VCaP (cell line): ENCODE results near the gene PRDM16.

Source experiments
- H3K27ac ChIP-seq: fragments of 450-650 bp; 2 replicates; pipeline ENCODE4 v1.5.1; 2017
- CTCF ChIP-seq: fragments of 450-650 bp; conservative IDR thresholded peaks from 2 replicates; pipeline ENCODE4 v1.5.1; 2017; ENCODE audit warnings: mild to moderate bottlenecking, moderate library complexity

The PRDM16 gene

DNA sequence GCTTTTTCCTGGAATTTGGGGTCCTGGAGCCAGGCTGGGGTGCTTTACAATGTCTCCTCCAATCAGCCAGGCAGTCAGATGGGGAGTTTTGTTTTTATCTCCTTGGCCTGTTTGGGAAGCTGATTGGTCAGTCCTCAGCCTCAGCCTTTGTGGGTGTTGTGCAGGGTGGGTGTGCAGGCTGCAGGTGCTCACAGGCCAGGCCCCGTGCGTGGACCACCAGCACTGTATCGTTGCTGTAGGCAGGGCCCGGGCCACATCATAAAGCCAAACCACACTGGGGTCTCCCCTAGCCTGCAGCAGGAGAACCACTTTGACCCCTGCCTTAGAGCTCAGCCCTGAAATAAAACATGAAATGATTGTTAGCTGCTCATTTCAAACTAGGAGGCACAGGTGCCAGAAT, 8.6 kb downstream of the PRDM16 start:
- no peak for TF ChIP-seq CTCF
- no peak overlapping the region for H3K27ac ChIP-seq

DNA sequence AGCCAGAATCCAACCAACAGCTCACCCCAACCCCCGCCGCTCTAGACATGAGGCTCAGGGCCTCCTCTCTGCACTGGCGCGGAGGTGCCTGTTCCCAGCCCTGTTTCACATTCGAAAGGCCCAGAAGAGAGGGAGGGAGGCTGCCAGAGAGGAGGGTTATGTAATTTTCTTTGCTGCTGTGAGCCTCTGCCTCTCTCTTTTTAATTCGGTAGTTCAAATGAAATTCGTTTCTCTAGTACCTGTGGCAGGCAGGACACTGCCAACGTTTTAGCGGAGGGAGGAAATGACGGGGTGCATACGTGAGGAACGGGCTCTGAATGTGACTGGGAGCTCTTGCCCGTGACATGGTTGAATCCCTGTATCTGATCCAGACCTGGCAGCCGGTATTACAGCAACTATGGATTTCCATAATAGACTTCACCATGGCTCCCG, 9.4 kb downstream of the PRDM16 start:
- H3K27ac ChIP-seq, result no peak overlapping the region
- no peak for TF ChIP-seq CTCF

- no peak overlapping the region for H3K27ac ChIP-seq
- no peak for TF ChIP-seq CTCF
Measured at GRCh38 chr1:3078871-3079270, 9.9 kb downstream of the PRDM16 start.

GRCh38 chr1:3079381-3080052, 10.5 kb downstream of the PRDM16 start:
- no peak for TF ChIP-seq CTCF
- H3K27ac ChIP-seq, result no peak overlapping the region

DNA sequence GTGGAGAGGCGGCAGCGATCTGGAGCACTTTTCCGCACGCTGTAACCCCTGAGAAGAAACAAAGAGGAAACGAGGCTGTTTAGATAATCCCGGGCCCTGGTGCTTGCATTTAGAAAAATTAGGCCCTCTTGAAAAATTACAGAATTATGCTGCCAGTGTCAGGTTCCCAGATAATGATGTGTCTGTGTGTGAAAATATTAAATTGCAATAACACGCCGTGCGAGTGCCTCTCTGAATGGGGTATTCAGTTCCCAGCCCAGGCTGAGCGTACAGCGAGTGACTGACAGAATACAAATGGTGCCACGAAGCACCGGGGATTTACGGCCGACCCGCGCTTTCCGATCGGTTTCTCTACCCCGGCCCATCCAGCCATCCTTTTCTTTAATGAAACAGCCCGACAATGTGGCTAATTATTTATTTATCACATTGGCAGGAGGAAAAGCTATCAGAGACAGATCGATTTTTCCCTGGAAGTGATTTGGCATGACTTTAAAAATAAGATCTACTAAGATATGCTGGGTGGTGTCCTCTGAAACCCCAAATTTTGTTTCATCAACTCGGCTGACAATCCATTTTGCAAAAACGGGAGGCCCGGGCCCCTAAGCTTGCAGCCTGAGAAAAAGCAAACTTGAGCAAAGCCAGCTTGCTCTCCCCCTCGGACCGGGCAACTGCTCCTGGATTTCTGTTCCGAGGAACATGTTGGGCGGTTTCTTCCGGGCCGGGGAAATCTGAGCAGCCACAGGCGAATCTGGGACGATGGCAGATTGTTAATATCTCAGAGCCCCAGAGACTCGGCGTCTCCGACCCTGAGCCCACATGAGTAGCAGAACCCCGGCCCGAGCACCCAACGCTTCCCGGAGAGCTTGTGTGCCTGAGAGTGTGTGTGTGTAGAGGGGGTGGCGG, 11.3 kb downstream of the PRDM16 start:
- no peak overlapping the region for H3K27ac ChIP-seq
- no peak for TF ChIP-seq CTCF

- no peak for TF ChIP-seq CTCF
- H3K27ac ChIP-seq, result no peak overlapping the region
Measured at GRCh38 chr1:3081171-3081683, 12.2 kb downstream of the PRDM16 start.

DNA sequence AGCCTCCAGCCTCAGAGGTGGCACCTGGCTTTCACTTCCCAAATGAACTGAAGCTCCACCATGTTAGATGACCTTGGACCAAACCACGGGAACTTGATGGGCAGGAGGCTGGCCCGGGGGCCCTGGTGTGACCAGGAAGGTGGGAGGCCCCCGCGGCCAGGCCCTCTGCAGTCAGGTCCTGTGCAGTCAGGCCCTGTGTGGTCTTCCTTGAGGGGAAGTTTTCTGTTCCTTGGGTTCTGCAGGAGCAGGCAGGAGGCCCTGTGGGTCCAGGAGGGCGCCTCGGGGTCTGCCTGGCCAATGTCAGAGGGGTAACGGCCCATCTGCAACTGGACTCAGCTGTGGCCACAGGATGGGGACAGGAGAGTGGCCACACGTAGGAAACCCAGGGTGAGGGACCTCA, 13.0 kb downstream of the PRDM16 start:
- no peak overlapping the region for H3K27ac ChIP-seq
- TF ChIP-seq CTCF, result no peak
